GM18873 (cell line): ENCODE data around the gene UGT1A7.

Experiments
- ATAC-seq: cut with Tn5 transposase; IDR thresholded peaks from one replicate; pipeline ENCODE4 v1.9.1; 2021; ENCODE audit warnings: mild to moderate bottlenecking, moderate library complexity, moderate number of reproducible peaks; ENCODE audit not compliant: unreplicated experiment, low FRiP score

The UGT1A7 gene

DNA sequence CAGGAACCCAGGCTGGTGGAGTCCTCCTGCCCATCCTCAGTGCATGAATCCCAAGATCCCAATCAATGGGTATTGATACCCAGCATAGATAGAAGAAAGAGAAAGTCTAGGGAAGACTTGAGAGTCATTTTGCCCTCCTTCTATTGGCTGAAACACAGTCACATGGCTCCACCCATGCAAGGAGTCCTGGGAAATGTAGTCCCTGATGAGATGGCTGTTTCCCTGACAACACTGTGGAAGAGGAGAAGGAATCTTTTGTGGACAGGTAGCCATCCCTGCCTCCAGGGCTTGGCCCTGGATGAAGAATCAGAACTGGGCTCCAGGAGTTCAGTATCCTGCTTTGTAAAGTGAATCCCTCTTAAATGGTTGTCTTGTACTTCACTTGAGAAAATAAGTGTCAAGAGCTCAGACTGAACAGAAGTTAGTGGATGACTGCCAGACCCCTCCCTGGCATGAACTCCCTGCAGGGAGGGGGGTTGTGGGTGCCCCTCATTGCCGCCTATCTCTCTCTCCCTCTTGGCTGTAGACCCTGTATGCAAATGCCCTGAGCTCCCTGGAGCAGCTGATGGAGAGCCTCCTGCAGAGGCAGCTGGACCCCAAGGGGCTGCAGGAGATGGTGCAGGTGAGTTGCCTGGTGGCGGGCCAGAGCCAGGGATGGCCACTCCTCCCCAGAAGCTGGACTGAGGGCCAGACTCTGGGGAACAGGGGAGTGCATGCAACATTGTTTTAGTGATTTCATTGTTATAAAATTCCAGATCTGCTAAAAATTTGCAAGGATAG, 132.5 kb downstream of the UGT1A7 start:
- no peak for ATAC-seq

DNA sequence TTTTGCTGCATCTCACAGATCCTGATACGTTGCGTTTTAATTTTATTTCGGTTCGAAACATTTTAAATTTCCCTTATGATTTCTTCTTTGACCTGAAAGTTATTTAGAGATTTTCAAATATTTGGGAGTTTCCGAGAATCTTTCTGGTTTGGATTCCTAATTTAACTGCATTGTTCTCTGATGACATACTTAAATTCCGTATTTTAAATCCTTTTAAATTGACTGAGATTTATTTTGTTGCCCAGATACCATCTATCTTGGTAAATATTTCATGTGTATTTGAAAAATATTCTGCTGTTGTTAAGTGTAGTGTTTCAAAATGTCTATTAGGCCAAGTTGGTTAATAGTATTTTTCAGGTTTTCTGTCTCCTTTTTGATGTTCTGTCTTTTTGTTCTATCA, 134.2 kb downstream of the UGT1A7 start:
- no peak for ATAC-seq

DNA sequence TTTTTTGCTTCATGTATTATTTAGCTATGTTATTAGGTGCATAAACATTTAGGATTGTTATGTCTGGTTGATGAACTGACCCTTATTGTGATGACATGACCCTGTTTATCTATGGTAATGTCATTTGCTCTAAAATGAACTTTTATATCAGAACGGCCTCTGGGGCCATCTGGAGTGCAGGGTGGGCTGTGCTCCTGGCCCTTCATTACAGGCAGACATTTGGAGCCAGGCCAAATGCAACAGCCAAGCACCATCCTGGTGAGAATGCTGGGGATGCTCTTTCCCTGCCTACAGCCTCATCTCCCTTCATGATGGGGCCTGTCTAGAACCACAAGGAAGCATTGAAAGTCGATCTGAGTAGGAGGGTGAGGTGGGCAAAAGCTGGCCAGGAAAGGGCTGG, 134.6 kb downstream of the UGT1A7 start:
- ATAC-seq: no peak

DNA sequence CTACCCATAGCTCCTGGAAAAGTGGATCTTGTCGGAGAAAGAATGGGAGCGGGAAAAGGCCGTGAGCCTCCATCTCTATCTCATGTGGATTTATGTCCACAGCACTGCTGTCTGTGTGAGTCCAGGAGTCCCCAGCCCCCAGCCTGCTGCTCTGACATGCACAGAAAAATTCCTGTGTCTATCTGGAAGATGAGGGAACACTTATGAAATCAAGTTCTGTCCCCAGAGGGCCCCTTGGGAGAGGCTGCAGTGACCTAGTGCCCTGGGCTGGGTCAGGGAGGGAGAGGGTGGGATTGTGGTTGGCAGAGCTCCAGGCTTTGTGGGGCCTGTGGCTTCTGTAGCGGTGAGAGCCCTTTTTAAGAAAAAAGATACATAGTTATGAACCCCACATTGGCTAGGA, 135.1 kb downstream of the UGT1A7 start:
- no peak for ATAC-seq

DNA sequence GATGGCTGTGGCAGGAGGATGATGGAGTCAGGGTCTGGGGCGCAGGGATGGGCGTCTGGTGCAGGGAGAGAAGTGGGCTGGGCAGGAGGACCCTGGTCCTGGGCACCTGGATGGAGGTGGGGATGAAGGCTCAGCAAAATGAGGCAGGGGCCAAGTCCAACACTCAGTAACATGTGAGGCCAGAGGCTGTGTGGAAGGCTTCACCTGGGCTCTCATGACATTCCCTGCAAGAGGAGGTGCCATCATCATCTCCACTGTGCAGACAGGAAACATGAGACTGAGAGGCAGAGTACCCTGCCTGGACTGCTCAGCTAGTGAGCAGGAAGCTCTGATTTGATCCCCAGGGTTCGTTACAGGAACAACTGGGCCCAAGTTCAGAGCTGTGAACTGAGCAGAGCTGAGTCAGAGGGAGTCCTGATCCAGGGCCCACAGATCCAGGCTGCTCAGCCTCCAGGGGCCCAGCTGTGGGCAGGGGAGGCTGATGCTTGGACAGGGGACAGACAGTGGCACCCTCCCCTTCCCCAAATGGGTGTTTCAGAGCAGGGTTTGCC, 135.7 kb downstream of the UGT1A7 start:
- no peak for ATAC-seq

DNA sequence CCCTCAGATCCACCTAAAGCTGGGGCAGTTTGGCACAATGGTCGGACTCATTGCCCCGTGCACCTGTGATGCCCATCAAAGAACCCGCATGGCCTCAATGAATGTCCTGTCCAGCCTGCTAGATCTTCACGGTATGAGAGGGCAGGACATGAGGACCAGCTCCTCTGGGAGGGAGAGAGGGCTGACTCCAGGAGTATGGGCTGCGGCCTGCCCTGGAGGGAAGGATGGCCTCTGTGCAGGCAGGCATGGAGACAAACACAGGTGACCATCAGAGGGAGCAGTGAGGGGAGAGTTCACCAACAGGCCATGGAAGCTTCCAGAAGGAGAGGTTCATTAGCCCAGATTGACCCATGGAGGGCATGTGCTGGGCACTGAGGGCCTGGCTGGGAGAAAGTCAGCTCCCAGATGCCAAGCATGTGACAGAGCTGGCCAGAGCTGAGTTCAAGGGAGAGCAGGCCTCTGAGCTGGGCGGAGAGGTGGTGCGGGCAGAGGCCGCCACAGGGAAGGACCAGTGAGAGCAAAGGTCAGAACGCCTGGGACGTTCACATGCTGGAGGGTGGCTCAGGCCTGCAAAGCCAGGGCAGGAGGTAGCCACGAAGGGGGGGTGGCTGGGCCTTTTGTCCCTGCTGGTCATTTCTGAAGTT, 136.4 kb downstream of the UGT1A7 start:
- ATAC-seq: no peak

DNA sequence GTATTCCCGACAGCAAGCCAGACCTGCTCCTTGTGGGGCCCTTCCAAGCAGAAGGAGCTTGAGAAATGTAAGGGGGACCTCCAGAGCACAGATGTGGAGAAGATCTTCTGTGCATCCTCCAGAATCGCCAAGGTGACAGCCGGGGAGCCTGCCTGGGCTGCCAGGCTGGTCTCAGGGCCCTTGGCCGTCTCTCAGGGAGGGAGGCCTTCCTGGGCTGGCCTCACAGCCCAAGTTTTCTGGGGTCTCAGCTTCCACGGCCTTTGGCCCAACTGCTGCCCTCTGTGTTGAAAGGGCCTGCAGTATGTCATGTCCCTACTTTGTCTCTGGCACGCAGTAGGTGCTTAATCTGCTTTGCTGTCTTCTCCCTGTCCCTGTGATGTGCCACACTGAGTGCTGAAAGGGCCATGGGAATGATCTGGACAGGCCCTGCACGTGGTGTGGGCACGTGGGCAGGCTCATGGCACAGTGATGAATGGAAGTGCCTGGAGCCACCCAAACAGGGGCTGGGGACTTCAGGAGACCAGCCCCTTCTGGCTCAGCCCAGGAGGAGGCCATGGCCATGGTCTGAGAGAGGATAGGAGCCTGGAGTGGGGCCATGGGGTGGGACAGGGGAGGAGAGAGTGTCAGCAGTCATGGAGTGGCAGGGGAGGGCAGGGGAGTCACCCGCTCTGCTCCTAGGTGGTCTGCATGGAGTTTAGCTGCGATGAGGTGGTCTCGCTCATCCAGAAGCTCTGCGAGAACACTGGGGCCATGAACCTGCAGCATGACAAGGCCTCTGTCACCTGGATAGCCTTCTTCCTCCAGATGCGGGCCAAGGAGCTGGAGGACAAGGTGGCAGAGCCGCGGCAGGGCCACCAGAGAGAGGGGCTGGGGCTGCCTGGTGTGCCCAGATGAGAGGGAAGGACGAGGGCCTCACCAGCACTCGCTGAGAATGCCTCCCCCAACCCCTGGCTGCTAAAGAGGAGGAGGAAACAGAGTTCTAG, 137.2 kb downstream of the UGT1A7 start:
- no peak for ATAC-seq

DNA sequence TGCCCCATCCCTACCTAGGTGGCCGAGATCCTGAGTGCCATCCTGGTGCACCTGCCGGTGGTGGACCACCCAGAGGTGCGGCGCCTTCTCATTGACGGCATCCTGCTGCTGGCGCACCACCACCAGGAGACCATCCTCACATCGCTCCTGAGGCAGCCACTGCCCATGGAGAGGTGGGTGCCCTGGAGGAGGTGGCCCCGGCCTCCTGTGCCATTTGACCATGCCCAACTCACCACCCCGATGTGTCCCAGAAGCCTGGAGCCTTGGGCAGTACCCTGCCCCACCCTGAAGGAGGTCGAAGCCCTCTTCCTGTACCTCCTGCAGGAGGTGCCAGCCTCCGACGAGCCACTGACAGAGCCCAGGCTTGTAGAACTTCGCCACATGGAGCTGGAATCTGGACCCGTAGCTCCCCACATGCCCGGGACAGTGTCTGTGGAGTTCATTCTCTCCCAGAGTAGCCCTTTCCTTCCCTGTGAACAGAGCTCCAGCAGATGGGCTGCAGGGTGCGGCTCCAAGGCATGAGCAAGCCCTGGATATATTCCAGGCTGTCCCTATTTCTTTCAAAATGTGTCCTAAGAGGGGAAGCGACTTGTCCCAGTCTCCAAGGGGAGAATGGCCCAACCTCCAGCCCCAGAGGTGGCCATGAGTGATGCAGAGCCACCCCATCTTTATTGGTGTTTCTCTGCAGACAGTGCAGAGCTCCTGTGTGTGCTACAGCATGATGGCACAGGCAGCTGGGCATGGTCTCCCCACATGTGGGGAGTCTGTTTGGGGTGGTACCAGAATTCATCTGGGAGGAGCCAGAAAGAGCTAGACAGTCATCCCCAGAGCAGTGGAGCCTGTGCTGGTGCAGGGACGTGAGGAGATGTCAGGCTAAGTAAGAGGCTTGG, 138.4 kb downstream of the UGT1A7 start:
- no peak for ATAC-seq

DNA sequence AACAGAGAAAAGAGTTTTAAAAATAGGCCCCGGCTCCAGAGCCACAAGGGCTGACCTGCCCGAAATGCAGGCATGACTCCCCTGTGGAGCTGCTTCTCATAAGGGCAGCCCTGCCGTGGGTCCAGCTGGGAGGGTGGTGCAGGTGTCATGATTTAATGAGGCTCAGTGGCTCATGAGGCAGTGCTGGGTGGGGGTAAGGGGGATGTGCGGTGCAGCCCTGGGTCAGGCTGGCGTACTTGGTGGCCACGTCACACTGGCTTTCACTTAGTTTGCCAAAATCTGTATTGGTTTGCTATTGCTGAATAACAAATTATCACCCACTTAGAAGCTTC, 139.0 kb downstream of the UGT1A7 start:
- no peak for ATAC-seq

DNA sequence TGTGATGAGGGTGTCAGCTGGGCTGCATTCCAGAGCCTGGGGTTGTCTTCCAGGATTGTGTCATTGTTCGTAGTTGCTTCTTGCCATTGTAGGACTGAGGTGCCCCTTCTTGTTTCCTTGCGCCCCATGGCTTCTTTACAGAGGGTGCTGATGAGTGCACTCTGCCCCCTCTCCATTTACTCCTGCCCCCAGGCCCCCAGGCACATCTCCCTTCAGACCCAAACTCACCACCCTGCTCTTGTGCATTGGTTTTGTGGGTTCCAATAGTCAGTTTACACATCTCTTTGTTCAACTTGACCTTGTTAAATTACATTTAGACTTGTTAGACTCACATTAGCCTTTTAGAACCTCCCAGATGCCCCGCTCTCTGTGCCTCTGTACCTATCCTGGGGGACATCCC, 139.5 kb downstream of the UGT1A7 start:
- no peak for ATAC-seq

DNA sequence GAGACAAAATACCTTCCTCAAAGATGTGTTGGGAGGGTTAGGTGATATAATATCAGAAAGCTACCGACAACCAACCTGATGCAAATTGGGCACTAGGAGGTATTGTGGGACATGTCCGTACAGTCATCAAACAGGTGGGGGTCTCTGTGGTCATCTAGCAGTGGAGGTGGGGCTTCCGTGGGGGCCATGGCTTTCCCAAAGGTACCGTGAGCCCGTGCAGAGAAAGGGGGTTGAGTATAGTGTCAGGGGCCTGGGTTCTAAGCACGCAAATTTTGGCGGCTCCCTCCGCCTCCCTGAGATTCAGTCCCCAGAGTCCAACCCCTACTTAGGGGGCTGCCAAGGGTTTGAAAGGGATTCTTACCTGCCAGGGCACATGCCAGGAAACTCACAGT, 140.0 kb downstream of the UGT1A7 start:
- ATAC-seq: no peak

DNA sequence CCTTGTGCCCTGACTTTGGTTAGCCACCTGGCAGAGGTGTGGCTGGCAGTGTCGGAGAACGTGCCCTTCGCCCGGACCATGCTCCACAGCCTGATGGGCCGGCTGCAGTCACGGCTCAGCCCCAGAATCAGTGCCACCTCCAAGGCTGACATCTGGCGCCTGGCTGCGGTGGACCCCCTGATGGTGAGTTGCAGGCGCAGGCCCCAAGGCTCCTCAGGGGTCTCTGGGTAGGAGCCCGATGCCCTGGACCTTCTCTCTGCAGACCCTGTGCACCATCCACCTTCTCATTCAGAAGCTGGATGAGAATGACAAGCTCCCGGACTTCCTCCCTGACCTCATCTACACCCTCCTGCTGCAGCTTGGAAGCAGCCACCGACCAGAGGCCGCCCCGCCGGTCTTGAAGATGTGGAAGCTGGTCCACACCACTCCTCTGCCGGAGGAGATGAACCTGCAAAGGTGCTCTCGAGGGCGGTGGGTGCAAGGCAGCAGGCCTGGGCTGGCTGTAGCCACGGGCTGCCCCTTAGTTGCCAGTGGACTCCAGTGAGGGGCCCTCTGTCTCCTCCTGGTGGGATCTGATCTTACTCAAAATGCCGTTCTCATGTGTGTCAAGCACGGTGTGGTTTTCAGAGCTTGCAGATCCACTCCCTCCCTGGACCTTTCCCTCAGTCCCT, 140.5 kb downstream of the UGT1A7 start:
- no peak for ATAC-seq
